BJ (cell line): ENCODE data around the gene SH3RF3. TPM values are rescaled to one million over a fixed set of nuclear protein-coding genes. Genes with fewer than 3 reads are reported as not detected.
"Not testable (repeated sequence)": the region's sequence is repeated elsewhere in the genome, so short reads cannot be mapped to it uniquely, and the experiment has no call there.

Experiments
- CTCF ChIA-PET: fragments of 350-600 bp; formaldehyde crosslinking; extraction: SDS; loops from one replicate; lab custom pipeline; 2021; ENCODE audit warnings: antibody characterized with exemption, inconsistent platforms; lab: Yijun Ruan, JAX
- POLR2A ChIA-PET: fragments of 300-600 bp; sonication (Branson Sonifier 250); formaldehyde crosslinking; extraction: SDS; loops from one replicate; lab custom pipeline; 2021; ENCODE audit warnings: antibody characterized with exemption; lab: Charles Lee
- DNase-seq: peaks from one replicate; pipeline ENCODE4 v3.0.0-alpha.2; 2011; ENCODE audit warnings: low read depth
- H3K27me3 ChIP-seq: 2 replicates; pipeline ENCODE4 v1.6.0; 2011; ENCODE audit warnings: low read length; ENCODE audit not compliant: control insufficient read depth, insufficient read depth
- H3K36me3 ChIP-seq: 2 replicates; pipeline ENCODE4 v1.5.1; 2011; ENCODE audit warnings: low read length; ENCODE audit not compliant: control insufficient read depth, insufficient read depth
- H3K4me3 ChIP-seq: 2 replicates; pipeline ENCODE4 v1.5.1; 2011; ENCODE audit warnings: low read depth, mild to moderate bottlenecking, control low read depth, low read length
- CTCF ChIP-seq: IDR thresholded peaks from 2 replicates; pipeline ENCODE4 v1.5.1; 2011; ENCODE audit warnings: low read depth, mild to moderate bottlenecking, control low read depth, inconsistent platforms, low read length, moderate library complexity; ENCODE audit not compliant: insufficient read depth
- polyA plus RNA-seq: library from polyadenylated mRNA; depleted of rRNA; stranded (reverse); fragments of >200 nt; gene quantifications from 2 replicates; pipeline ENCODE4 v1.2.3, GENCODE V29; 2011

SH3RF3 gene
- polyA plus RNA-seq, 1 experiment, result 3.6 TPM

GRCh38 chr2:109222422-109222821 lies 93.4 kb downstream of the SH3RF3 start:
- Histone ChIP-seq H3K36me3 (no peaks in the 10 kb centered on the region), H3K27me3 (no peaks in the 10 kb centered on the region), H3K4me3 (no peak overlapping the region)
- TF ChIP-seq CTCF, result no peak
- no peak for DNase-seq
- ChIA-PET POLR2A (no interaction called here), CTCF (no interaction called here)

- no peak overlapping the region for H3K4me3 ChIP-seq
- no peaks in the 10 kb centered on the region for H3K36me3 ChIP-seq
- no peak for DNase-seq
- ChIA-PET POLR2A (no interaction called here), CTCF (no interaction called here)
- H3K27me3 ChIP-seq, result no peaks in the 10 kb centered on the region
- TF ChIP-seq CTCF, result no peak
These were observed 93.9 kb downstream of the SH3RF3 start for GRCh38 chr2:109222825-109223471.

GRCh38 chr2:109223490-109223889 lies 94.5 kb downstream of the SH3RF3 start:
- no peak for DNase-seq
- no peak overlapping the region for H3K4me3 ChIP-seq
- ChIA-PET POLR2A (no interaction called here), CTCF (no interaction called here)
- TF ChIP-seq CTCF, result no peak
- no peaks in the 10 kb centered on the region for H3K27me3 ChIP-seq
- H3K36me3 ChIP-seq, result no peaks in the 10 kb centered on the region

- H3K27me3 ChIP-seq, H3K4me3 ChIP-seq, POLR2A ChIA-PET, CTCF ChIA-PET, H3K36me3 ChIP-seq, DNase-seq: not testable (repeated sequence)
These were observed 95.3 kb downstream of the SH3RF3 start for GRCh38 chr2:109224341-109224740.

- ChIA-PET CTCF (interaction anchor here (0.6 to 0.9 kb wide), 4 partner anchors 9 to 891 kb away, joined by 3 read pairs; no protein-coding TSS in a partner anchor), POLR2A (no interaction called here)
- Histone ChIP-seq H3K27me3 (no peaks in the 10 kb centered on the region), H3K36me3 (no peaks in the 10 kb centered on the region), H3K4me3 (no peak overlapping the region)
- DNase-seq, result no peak
- TF ChIP-seq CTCF, result no peak
These were observed 96.3 kb downstream of the SH3RF3 start for GRCh38 chr2:109225170-109225782.

- H3K4me3 ChIP-seq, result no peak overlapping the region
- no peaks in the 10 kb centered on the region for H3K36me3 ChIP-seq
- no peaks in the 10 kb centered on the region for H3K27me3 ChIP-seq
- no peak for DNase-seq
- POLR2A ChIA-PET, result no interaction called here
- no peak for TF ChIP-seq CTCF
- CTCF ChIA-PET, result interaction anchor here (0.9 to 1.2 kb wide), 2 partner anchors 8 kb away, joined by 3 read pairs; no protein-coding TSS in a partner anchor
These were observed 97.1 kb downstream of the SH3RF3 start for GRCh38 chr2:109226128-109226527.
